ENCODE measurements around the gene NCOA1. TPM values are rescaled to one million over a fixed set of nuclear protein-coding genes. Genes with fewer than 3 reads are reported as not detected.

NCOA1 gene
- total RNA-seq, 1 experiment from 2014 or later: 27.5 TPM

- no peak for DNase-seq (ENCODE audit: low spot score)
- no peaks in the 10 kb centered on the region for H3K9me3 ChIP-seq (ENCODE audit: low read depth, low read length, poor library complexity, severe bottlenecking)
- intact Hi-C loops (cut with micrococcal nuclease; ENCODE audit: unreplicated experiment): no loop called here
- POLR2A ChIA-PET (ENCODE audit: low non-redundant PET): no interaction called here
- peaks cover 13% of the 10 kb centered on the region for H3K4me1 ChIP-seq (ENCODE audit: insufficient read depth, low read length, poor library complexity, severe bottlenecking)
- H3K27me3 ChIP-seq (replicated peaks; ENCODE audit: insufficient read depth, low read depth, low read length, poor library complexity): no peaks in the 10 kb centered on the region
- CTCF ChIA-PET: no interaction called here
- no peak overlapping the region for H3K27ac ChIP-seq (ENCODE audit: low read depth, low read length, poor library complexity, severe bottlenecking)
- TF ChIP-seq CTCF (conservative IDR thresholded peaks at IDR 0.05; ENCODE audit: low read depth, low read length) (no peak), EZH2 (IDR thresholded peaks at IDR 0.05; ENCODE audit: borderline replicate concordance, low read depth, low read length, poor library complexity, severe bottlenecking) (no peak)
- no peak overlapping the region for H3K4me3 ChIP-seq (ENCODE audit: low read depth, low read length, poor library complexity, severe bottlenecking)
- BruUV-seq (replicated peaks): no TSS peak
- H3K36me3 ChIP-seq (ENCODE audit: insufficient read depth, low read length, poor library complexity, severe bottlenecking): no peaks in the 10 kb centered on the region
Observed at GRCh38 chr2:24787532-24787931, 296.5 kb downstream of the NCOA1 start.

GRCh38 chr2:24788816-24789215, 297.8 kb downstream of the NCOA1 start:
- Histone ChIP-seq H3K9me3 (ENCODE audit: low read depth, low read length, poor library complexity, severe bottlenecking) (no peaks in the 10 kb centered on the region), H3K27me3 (replicated peaks; ENCODE audit: insufficient read depth, low read depth, low read length, poor library complexity) (no peaks in the 10 kb centered on the region), H3K4me1 (ENCODE audit: insufficient read depth, low read length, poor library complexity, severe bottlenecking) (peaks cover 13% of the 10 kb centered on the region), H3K4me3 (ENCODE audit: low read depth, low read length, poor library complexity, severe bottlenecking) (no peak overlapping the region), H3K27ac (ENCODE audit: low read depth, low read length, poor library complexity, severe bottlenecking) (no peak overlapping the region), H3K36me3 (ENCODE audit: insufficient read depth, low read length, poor library complexity, severe bottlenecking) (no peaks in the 10 kb centered on the region)
- ChIA-PET POLR2A (ENCODE audit: low non-redundant PET) (no interaction called here), CTCF (interaction anchor here (0.8 kb wide), 1 partner anchor 176 kb away, joined by 3 read pairs; no protein-coding TSS in a partner anchor)
- intact Hi-C loops (cut with micrococcal nuclease; ENCODE audit: unreplicated experiment): no loop called here
- no peak for DNase-seq (ENCODE audit: low spot score)
- BruUV-seq (replicated peaks): no TSS peak
- TF ChIP-seq EZH2 (IDR thresholded peaks at IDR 0.05; ENCODE audit: borderline replicate concordance, low read depth, low read length, poor library complexity, severe bottlenecking): no peak
- no peak for TF ChIP-seq CTCF (conservative IDR thresholded peaks at IDR 0.05; ENCODE audit: low read depth, low read length)

GRCh38 chr2:24791452-24791851, 300.4 kb downstream of the NCOA1 start:
- BruUV-seq (replicated peaks): no TSS peak
- peaks cover 12% of the 10 kb centered on the region for H3K36me3 ChIP-seq (ENCODE audit: insufficient read depth, low read length, poor library complexity, severe bottlenecking)
- H3K9me3 ChIP-seq (ENCODE audit: low read depth, low read length, poor library complexity, severe bottlenecking): no peaks in the 10 kb centered on the region
- POLR2A ChIA-PET (ENCODE audit: low non-redundant PET): interaction anchor here (0.5 kb wide), 1 partner anchor 426 kb away, joined by 11 read pairs; no protein-coding TSS in a partner anchor
- no peak for TF ChIP-seq CTCF (conservative IDR thresholded peaks at IDR 0.05; ENCODE audit: low read depth, low read length)
- no peak for TF ChIP-seq EZH2 (IDR thresholded peaks at IDR 0.05; ENCODE audit: borderline replicate concordance, low read depth, low read length, poor library complexity, severe bottlenecking)
- H3K27me3 ChIP-seq (replicated peaks; ENCODE audit: insufficient read depth, low read depth, low read length, poor library complexity): no peaks in the 10 kb centered on the region
- CTCF ChIA-PET: interaction anchor here (0.6 kb wide), 1 partner anchor 58 kb away, joined by 14 read pairs; no protein-coding TSS in a partner anchor
- DNase-seq (ENCODE audit: low spot score): no peak
- H3K27ac ChIP-seq (ENCODE audit: low read depth, low read length, poor library complexity, severe bottlenecking): no peak overlapping the region
- intact Hi-C loops (cut with micrococcal nuclease; ENCODE audit: unreplicated experiment): no loop called here
- H3K4me1 ChIP-seq (ENCODE audit: insufficient read depth, low read length, poor library complexity, severe bottlenecking): peaks cover 23% of the 10 kb centered on the region
- H3K4me3 ChIP-seq (ENCODE audit: low read depth, low read length, poor library complexity, severe bottlenecking): no peak overlapping the region

Measured in A673 (cell line).